HCT116 (cell line): ENCODE measurements around the gene TBC1D2B. TPM values are rescaled to one million over a fixed set of nuclear protein-coding genes. Genes with fewer than 3 reads are reported as not detected.

Experiments
- ATAC-seq: fragments of 200-7000 bp; cut with Tn5 transposase; 2 replicates; pipeline ENCODE4 v1.9.1; 2020; ENCODE audit warnings: mild to moderate bottlenecking, moderate library complexity
- BruUV-seq: library from RNA; stranded (reverse); fragments of 400-500 nt; replicated peaks from 2 replicates; lab custom pipeline; 2021; lab: Mats Ljungman, UMichigan
- CTCF ChIA-PET: fragments of 300-600 bp; sonication (Branson Sonifier 250); formaldehyde crosslinking; loops from one replicate; lab custom pipeline; 2021; ENCODE audit warnings: antibody characterized with exemption; lab: Charles Lee
- POLR2A ChIA-PET: fragments of 300-600, 350-600 bp; sonication (Branson Sonifier 250); formaldehyde crosslinking; loops from one replicate; lab custom pipeline; 2021; ENCODE audit warnings: antibody characterized with exemption; lab: Charles Lee
- RAD21 ChIA-PET, 2 experiments: fragments of 300-600 bp; sonication (Branson Sonifier 250); formaldehyde crosslinking; loops; one replicate each; lab custom pipeline; 2023; ENCODE audit warnings: low total read pairs in 2 of 2; ENCODE audit not compliant: uncharacterized antibody in 2 of 2, unreplicated experiment in 2 of 2, low non-redundant PET in 1 of 2; lab: Charles Lee
- DNase-seq: peaks from one replicate; pipeline ENCODE4 v3.0.0-alpha.2; 2010; ENCODE audit warnings: low read depth, low spot score
- H2AFZ ChIP-seq: fragments of 200-600 bp; shearing (Covaris generic), sonication (generic); 2 replicates; pipeline ENCODE4 v1.6.1; 2017; ENCODE audit warnings: low read depth, mixed run types, mixed read lengths, antibody characterized with exemption, low read length; ENCODE audit not compliant: poor library complexity, severe bottlenecking
- H3K27ac ChIP-seq: 2 replicates; pipeline ENCODE4 v1.5.1; 2012; ENCODE audit warnings: low read depth, low read length
- H3K27me3 ChIP-seq: fragments of 200-600 bp; sonication (generic); 2 replicates; pipeline ENCODE4 v1.6.1; 2016; ENCODE audit warnings: mixed run types, low read length, mixed read lengths; ENCODE audit not compliant: insufficient read depth
- H3K36me3 ChIP-seq, 2 experiments: fragments of 200-500 bp in 1 of 2; fragments of 200-600 bp in 1 of 2; sonication (Bioruptor generic) in 1 of 2; sonication (generic) in 1 of 2; 2 replicates each; pipeline versions ENCODE4 v1.5.1 to v1.6.1; 2014 to 2016; ENCODE audit warnings: low read length in 2 of 2, inconsistent platforms in 1 of 2, mixed read lengths in 1 of 2, mixed run types in 1 of 2; ENCODE audit not compliant: insufficient read depth in 2 of 2, control insufficient read depth in 1 of 2
- H3K4me1 ChIP-seq, 2 experiments: fragments of 200-600 bp in 1 of 2; sonication (generic) in 1 of 2; 2 replicates each; pipeline versions ENCODE4 v1.5.1 to v1.6.1; 2012 to 2017; ENCODE audit warnings: low read length in 2 of 2, inconsistent platforms in 1 of 2, mild to moderate bottlenecking in 1 of 2, mixed read lengths in 1 of 2, mixed run types in 1 of 2, moderate library complexity in 1 of 2; ENCODE audit not compliant: insufficient read depth in 2 of 2, control insufficient read depth in 1 of 2
- H3K4me2 ChIP-seq: fragments of 200-600 bp; sonication (generic); 2 replicates; pipeline ENCODE4 v1.6.1; 2017; ENCODE audit warnings: mixed run types, low read length, mixed read lengths
- H3K4me3 ChIP-seq, 2 experiments: fragments of 200-600 bp in 1 of 2; sonication (generic) in 1 of 2; replicated peaks in 1 of 2; 2 replicates each; pipeline ENCODE4 v1.5.1; 2011 to 2016; ENCODE audit warnings: low read length in 2 of 2, control low read depth in 1 of 2, low read depth in 1 of 2, mild to moderate bottlenecking in 1 of 2, mixed read lengths in 1 of 2, mixed run types in 1 of 2
- H3K79me2 ChIP-seq: fragments of 200-600 bp; sonication (generic); 2 replicates; pipeline ENCODE4 v1.6.1; 2017; ENCODE audit warnings: mild to moderate bottlenecking, mixed run types, low read length, moderate library complexity, mixed read lengths; ENCODE audit not compliant: insufficient read depth
- H3K9ac ChIP-seq: fragments of 200-600 bp; sonication (generic); 2 replicates; pipeline ENCODE4 v1.6.1; 2016; ENCODE audit warnings: low read length, mixed read lengths
- H3K9me2 ChIP-seq: fragments of 200-600 bp; sonication (generic), shearing (Covaris generic); 2 replicates; pipeline ENCODE4 v1.6.1; 2017; ENCODE audit warnings: mixed run types, mild to moderate bottlenecking, moderate library complexity; ENCODE audit not compliant: insufficient read depth
- H3K9me3 ChIP-seq, 2 experiments: fragments of 200-500 bp in 1 of 2; fragments of 200-600 bp in 1 of 2; sonication (Bioruptor generic) in 1 of 2; sonication (generic) in 1 of 2; 2 replicates each; pipeline ENCODE4 v1.6.1; 2014 to 2017; ENCODE audit warnings: low read length in 2 of 2, mixed read lengths in 2 of 2, inconsistent platforms in 1 of 2, low read depth in 1 of 2, mild to moderate bottlenecking in 1 of 2, mixed run types in 1 of 2, moderate library complexity in 1 of 2; ENCODE audit not compliant: control insufficient read depth in 1 of 2, insufficient read depth in 1 of 2
- H4K20me1 ChIP-seq: fragments of 200-600 bp; sonication (generic), shearing (Covaris generic); 2 replicates; pipeline ENCODE4 v1.6.1; 2017; ENCODE audit warnings: mixed run types, mild to moderate bottlenecking, moderate library complexity; ENCODE audit not compliant: insufficient read depth
- ELF1 ChIP-seq: IDR thresholded peaks from 2 replicates; pipeline ENCODE4 v1.6.1; 2012; ENCODE audit warnings: low read depth, borderline replicate concordance
- EZH2 ChIP-seq: fragments of 200-600 bp; sonication (generic); IDR thresholded peaks from 2 replicates; pipeline ENCODE4 v1.6.1; 2017; ENCODE audit warnings: antibody characterized with exemption, mixed run types
- EZH2phosphoT487 ChIP-seq: fragments of 200-600 bp; IDR thresholded peaks from 2 replicates; pipeline ENCODE4 v1.6.1; 2018; ENCODE audit warnings: antibody characterized with exemption, borderline replicate concordance
- POLR2A ChIP-seq: IDR thresholded peaks from 2 replicates; pipeline ENCODE4 v1.7.0; 2011; ENCODE audit warnings: borderline replicate concordance; ENCODE audit not compliant: insufficient read depth, insufficient read length; ENCODE audit errors: extremely low read depth
- SIN3A ChIP-seq: IDR thresholded peaks from 2 replicates; pipeline ENCODE4 v1.6.1; 2012; ENCODE audit warnings: low read depth
- SRF ChIP-seq: IDR thresholded peaks from 2 replicates; pipeline ENCODE4 v1.6.1; 2012; ENCODE audit warnings: low read depth
- YY1 ChIP-seq: IDR thresholded peaks from 2 replicates; pipeline ENCODE4 v1.6.1; 2011; ENCODE audit warnings: low read length, low read depth, moderate library complexity, mild to moderate bottlenecking; ENCODE audit not compliant: insufficient replicate concordance; ENCODE audit errors: extremely low read depth
- ZBTB33 ChIP-seq: IDR thresholded peaks from 2 replicates; pipeline ENCODE4 v1.6.1; 2011; ENCODE audit warnings: mild to moderate bottlenecking, low read length, moderate library complexity; ENCODE audit not compliant: insufficient replicate concordance; ENCODE audit errors: extremely low read depth
- ZNF274 ChIP-seq: fragments of 200-500 bp; sonication (Bioruptor generic); IDR thresholded peaks from 2 replicates; pipeline ENCODE4 v1.6.1; 2014; ENCODE audit warnings: mild to moderate bottlenecking, low read depth, low read length, inconsistent platforms
- intact Hi-C: fragments of 100-400 bp; cut with micrococcal nuclease; formaldehyde crosslinking; loops from 2 replicates; pipeline ENCODE4 v1.10.0; 2022
- total RNA-seq: library from RNA; stranded (reverse); gene quantifications from one replicate; pipeline ENCODE4 v1.2.1, GENCODE V29; 2021; ENCODE audit not compliant: unreplicated experiment
- TF ChIP-seq, protein P1 (sequence below): IDR thresholded peaks from 2 replicates; pipeline ENCODE4 v1.6.1; 2012
- TF ChIP-seq, protein P2 (sequence below): IDR thresholded peaks from 2 replicates; pipeline ENCODE4 v1.6.1; 2012

The TBC1D2B gene
- total RNA-seq, 1 experiment from 2014 or later = 16.6 TPM

- POLR2A ChIA-PET = interaction anchor here (0.7 kb wide), 1 partner anchor 29 kb away, joined by 3 read pairs; no protein-coding TSS in a partner anchor
- no TSS peak for BruUV-seq
These were observed 67.4 kb downstream of the TBC1D2B start for GRCh38 chr15:78010067-78010466.

More at GRCh38 chr15:78010067-78010466, 67.4 kb downstream of the TBC1D2B start:
- no peaks in the 10 kb centered on the region for H3K79me2 ChIP-seq
- no peak overlapping the region for H3K4me3 ChIP-seq
- intact Hi-C loops = no loop called here
- no peak overlapping the region for H3K9ac ChIP-seq
- no peaks in the 10 kb centered on the region for H3K27me3 ChIP-seq
- TF ChIP-seq, protein P1, sequence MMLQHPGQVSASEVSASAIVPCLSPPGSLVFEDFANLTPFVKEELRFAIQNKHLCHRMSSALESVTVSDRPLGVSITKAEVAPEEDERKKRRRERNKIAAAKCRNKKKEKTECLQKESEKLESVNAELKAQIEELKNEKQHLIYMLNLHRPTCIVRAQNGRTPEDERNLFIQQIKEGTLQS = no peak
- TF ChIP-seq ZNF274 = no peak
- TF ChIP-seq, protein P2, sequence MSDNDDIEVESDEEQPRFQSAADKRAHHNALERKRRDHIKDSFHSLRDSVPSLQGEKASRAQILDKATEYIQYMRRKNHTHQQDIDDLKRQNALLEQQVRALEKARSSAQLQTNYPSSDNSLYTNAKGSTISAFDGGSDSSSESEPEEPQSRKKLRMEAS = no peak
- no peak for TF ChIP-seq EZH2phosphoT487
- no peak for TF ChIP-seq SRF
- no peak for TF ChIP-seq POLR2A
- no peak for TF ChIP-seq ZBTB33
- no peak for TF ChIP-seq EZH2
- TF ChIP-seq SIN3A = no peak
- no peak for TF ChIP-seq YY1
- TF ChIP-seq ELF1 = no peak
- no peaks in the 10 kb centered on the region for H3K9me2 ChIP-seq
- ATAC-seq (no peak), DNase-seq (no peak)
- H3K36me3 ChIP-seq = peaks cover 0 to 12% of the 10 kb centered on the region in 2 experiments; a peak in 2 of 4 replicates
- no peaks in the 10 kb centered on the region for H4K20me1 ChIP-seq
- H3K4me2 ChIP-seq = no peak overlapping the region
- no peaks in the 10 kb centered on the region; a peak in 1 of 4 replicates for H3K4me1 ChIP-seq
- H3K27ac ChIP-seq = no peak overlapping the region
- ChIA-PET RAD21 (no interaction called here), CTCF (interaction anchor here (1.4 kb wide), 1 partner anchor 99 kb away, joined by 6 read pairs; no protein-coding TSS in a partner anchor)
- H2AFZ ChIP-seq = no peak overlapping the region
- H3K9me3 ChIP-seq = no peaks in the 10 kb centered on the region
